ENCODE data around the gene DSCAML1.

Gene DSCAML1

GRCh38 chr11:117574551-117574950 is 222.5 kb downstream of the DSCAML1 start:
- no peaks in the 10 kb centered on the region for H3K4me1 Mint-ChIP-seq
- no peak overlapping the region for H3K27ac Mint-ChIP-seq
- no peak overlapping the region for H3K4me3 Mint-ChIP-seq
- H3K36me3 Mint-ChIP-seq = no peaks in the 10 kb centered on the region
- H3K27me3 Mint-ChIP-seq = no peaks in the 10 kb centered on the region
- H3K9me3 Mint-ChIP-seq = no peaks in the 10 kb centered on the region

DNA sequence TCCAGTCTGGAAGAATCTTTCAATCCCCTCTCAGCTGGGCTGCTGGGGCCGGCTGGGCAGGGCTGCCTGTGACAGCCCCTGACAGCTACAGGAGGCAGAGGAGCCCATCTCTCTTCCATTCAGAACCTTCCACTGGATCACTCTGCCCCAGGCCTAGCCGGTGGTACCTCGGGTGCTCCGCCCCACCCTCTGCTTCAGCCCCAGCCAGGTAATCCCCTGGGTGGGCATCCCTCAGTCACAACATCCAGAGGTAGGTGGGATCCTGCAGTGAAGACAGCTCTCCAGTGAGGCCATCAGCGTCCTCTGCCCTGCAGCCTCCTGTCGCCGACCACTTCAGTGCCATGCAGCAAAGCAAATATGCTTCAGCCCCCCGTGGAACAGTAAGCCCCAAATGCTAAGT is 223.7 kb downstream of the DSCAML1 start:
- no peaks in the 10 kb centered on the region for H3K9me3 Mint-ChIP-seq
- H3K4me1 Mint-ChIP-seq = no peaks in the 10 kb centered on the region
- no peaks in the 10 kb centered on the region for H3K36me3 Mint-ChIP-seq
- H3K27ac Mint-ChIP-seq = no peak overlapping the region
- H3K4me3 Mint-ChIP-seq = no peak overlapping the region
- no peaks in the 10 kb centered on the region for H3K27me3 Mint-ChIP-seq

DNA sequence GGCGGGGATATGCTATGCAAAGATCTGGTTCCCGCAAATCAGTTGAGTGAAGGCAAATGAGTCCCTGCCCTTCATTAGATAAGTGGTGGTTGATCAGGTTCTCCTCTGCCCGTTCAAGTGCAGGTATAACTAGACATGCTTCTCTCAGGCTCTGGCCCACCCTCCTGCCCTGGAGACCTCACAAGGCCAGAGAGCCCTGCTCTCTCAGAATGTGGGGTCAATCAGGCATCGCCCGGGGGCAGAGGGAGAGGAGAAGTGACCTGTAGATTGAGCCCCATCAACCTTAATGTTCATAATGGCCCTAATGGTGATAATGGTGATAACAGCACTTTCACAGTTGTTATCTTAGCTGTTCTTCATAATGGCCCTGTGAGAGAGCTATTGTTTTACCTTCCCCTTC is 224.3 kb downstream of the DSCAML1 start:
- Mint-ChIP-seq H3K27ac (no peak overlapping the region), H3K27me3 (no peaks in the 10 kb centered on the region), H3K9me3 (no peaks in the 10 kb centered on the region), H3K4me3 (no peak overlapping the region), H3K4me1 (no peaks in the 10 kb centered on the region), H3K36me3 (no peaks in the 10 kb centered on the region)

GRCh38 chr11:117572129-117572528 is 224.9 kb downstream of the DSCAML1 start:
- Mint-ChIP-seq H3K27me3 (peaks cover 1% of the 10 kb centered on the region), H3K27ac (no peak overlapping the region), H3K4me1 (no peaks in the 10 kb centered on the region)

GRCh38 chr11:117570701-117571100 is 226.3 kb downstream of the DSCAML1 start:
- Mint-ChIP-seq H3K9me3 (no peaks in the 10 kb centered on the region), H3K27ac (no peak overlapping the region), H3K36me3 (no peaks in the 10 kb centered on the region), H3K4me3 (no peak overlapping the region), H3K4me1 (no peaks in the 10 kb centered on the region), H3K27me3 (peaks cover 1% of the 10 kb centered on the region)

More at GRCh38 chr11:117572129-117572528, 224.9 kb downstream of the DSCAML1 start:
- H3K36me3 Mint-ChIP-seq = no peaks in the 10 kb centered on the region
- H3K4me3 Mint-ChIP-seq = no peak overlapping the region
- no peaks in the 10 kb centered on the region for H3K9me3 Mint-ChIP-seq

DNA sequence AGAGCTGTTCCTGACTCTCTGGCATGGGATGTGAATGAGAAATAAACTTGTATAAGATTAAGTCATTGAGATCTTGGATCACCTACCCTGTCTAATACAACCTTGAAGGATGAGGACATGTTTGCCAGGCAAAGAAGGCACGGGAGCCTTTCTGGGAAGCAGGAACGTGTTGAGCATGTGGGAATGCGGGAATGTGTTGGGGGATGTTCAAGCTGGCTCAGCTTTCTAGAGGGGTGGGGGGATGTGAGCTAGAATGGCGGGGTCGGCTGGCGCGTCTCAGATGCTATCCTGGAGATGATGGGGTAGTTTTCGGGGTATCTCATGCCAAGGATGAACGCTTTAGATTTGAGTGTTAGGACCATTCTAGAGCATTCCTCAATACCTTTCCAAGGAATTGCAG is 227.1 kb downstream of the DSCAML1 start:
- Mint-ChIP-seq H3K4me3 (no peak overlapping the region), H3K27me3 (peaks cover 6% of the 10 kb centered on the region), H3K27ac (no peak overlapping the region), H3K4me1 (no peaks in the 10 kb centered on the region), H3K36me3 (no peaks in the 10 kb centered on the region), H3K9me3 (no peaks in the 10 kb centered on the region)

DNA sequence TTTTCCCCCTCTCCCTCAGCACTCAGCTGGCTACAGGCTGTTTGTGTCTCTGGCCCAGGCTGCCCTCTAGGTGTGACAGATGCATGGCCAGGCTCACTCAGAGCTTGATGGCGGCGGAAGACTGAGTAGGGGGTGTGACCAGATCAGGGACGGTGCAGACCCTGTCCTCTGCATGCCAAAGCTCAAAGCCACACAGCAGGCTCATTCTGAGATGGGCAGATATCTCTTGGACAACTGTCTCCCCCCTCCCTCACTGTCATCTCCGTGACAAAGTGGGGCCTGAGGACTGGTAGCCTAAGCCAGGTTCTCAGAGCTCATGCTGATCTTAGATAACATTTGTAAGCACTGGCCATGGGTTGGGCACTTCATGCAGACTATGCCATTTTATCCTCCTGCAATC is 231.3 kb downstream of the DSCAML1 start:
- Mint-ChIP-seq H3K4me3 (no peak overlapping the region), H3K4me1 (no peaks in the 10 kb centered on the region), H3K27ac (no peak overlapping the region), H3K9me3 (no peaks in the 10 kb centered on the region), H3K27me3 (peaks cover 6% of the 10 kb centered on the region), H3K36me3 (no peaks in the 10 kb centered on the region)

DNA sequence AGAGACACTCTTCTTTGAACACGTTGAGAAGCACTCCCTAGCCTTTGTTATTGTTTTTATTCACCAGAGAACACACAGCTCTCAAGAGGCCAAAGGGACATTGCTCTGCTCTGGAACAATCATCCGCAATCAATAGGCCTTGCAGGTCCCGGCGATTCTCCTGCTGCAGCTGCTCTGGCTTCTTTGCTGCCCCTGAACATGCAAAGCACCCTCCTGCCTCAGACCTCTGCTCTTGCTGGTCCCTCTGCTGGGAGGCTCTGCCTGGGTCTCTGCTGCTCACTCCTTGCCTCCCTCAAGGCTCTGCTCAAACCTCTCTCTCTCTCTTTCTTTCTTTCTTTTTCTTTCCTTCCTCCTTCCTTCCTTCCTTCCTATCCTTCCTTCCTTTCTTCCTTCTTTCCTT is 232.7 kb downstream of the DSCAML1 start:
- Mint-ChIP-seq H3K9me3 (no peaks in the 10 kb centered on the region), H3K27me3 (peaks cover 6% of the 10 kb centered on the region), H3K36me3 (no peaks in the 10 kb centered on the region), H3K27ac (no peak overlapping the region), H3K4me1 (no peaks in the 10 kb centered on the region), H3K4me3 (no peak overlapping the region)

DNA sequence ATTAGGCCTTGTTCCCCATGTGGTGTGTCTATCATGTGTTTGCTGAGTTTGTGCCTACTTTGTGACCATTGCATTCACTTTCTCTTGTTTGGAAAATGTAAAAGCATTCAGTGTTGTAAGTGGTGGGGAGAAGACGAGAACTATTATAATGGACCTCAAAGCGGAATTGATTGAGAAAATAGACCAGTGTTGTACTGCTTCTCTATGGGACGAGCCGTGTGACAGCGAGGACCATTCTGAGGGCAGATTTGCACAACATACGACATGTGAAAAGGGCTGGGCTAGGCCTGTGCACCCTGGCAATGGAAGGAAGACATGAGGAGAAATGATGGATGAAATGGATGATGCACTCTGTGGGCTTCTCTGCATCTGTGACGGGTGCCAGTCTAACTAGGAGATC is 233.5 kb downstream of the DSCAML1 start:
- Mint-ChIP-seq H3K4me3 (no peak overlapping the region), H3K36me3 (no peaks in the 10 kb centered on the region), H3K27me3 (peaks cover 6% of the 10 kb centered on the region), H3K9me3 (no peaks in the 10 kb centered on the region), H3K27ac (no peak overlapping the region), H3K4me1 (no peaks in the 10 kb centered on the region)

DNA sequence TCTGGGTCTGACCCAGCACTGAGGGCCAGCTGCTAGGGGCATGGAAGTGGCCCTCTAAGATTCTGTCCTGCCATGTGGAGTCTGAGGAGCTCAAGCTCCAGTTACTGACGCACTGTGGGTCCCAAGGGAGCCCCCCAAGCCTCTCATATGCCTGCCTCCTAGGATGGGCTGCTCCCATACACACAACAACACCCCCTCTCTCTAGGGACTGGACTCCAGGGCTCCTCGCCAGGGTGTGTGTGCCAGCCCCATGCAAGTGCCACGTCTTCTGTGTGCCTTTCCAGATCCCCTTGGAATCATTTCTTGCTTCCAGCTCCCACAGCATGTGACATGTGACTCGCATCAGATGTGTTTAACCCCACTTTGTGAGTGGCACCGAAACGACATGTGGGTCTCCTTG is 234.9 kb downstream of the DSCAML1 start:
- no peak overlapping the region for H3K27ac Mint-ChIP-seq
- peaks cover 5% of the 10 kb centered on the region for H3K27me3 Mint-ChIP-seq
- H3K9me3 Mint-ChIP-seq = no peaks in the 10 kb centered on the region
- H3K4me1 Mint-ChIP-seq = no peaks in the 10 kb centered on the region
- H3K4me3 Mint-ChIP-seq = no peak overlapping the region
- no peaks in the 10 kb centered on the region for H3K36me3 Mint-ChIP-seq

- peaks cover 5% of the 10 kb centered on the region for H3K27me3 Mint-ChIP-seq
- no peak overlapping the region for H3K4me3 Mint-ChIP-seq
- H3K4me1 Mint-ChIP-seq = no peaks in the 10 kb centered on the region
- H3K27ac Mint-ChIP-seq = no peak overlapping the region
- H3K36me3 Mint-ChIP-seq = no peaks in the 10 kb centered on the region
- H3K9me3 Mint-ChIP-seq = no peaks in the 10 kb centered on the region
Measured at GRCh38 chr11:117560780-117561530, 236.1 kb downstream of the DSCAML1 start.

GRCh38 chr11:117559698-117560097 is 237.3 kb downstream of the DSCAML1 start:
- H3K36me3 Mint-ChIP-seq = no peaks in the 10 kb centered on the region
- H3K27me3 Mint-ChIP-seq = no peaks in the 10 kb centered on the region
- no peaks in the 10 kb centered on the region for H3K9me3 Mint-ChIP-seq
- no peak overlapping the region for H3K27ac Mint-ChIP-seq
- H3K4me1 Mint-ChIP-seq = no peaks in the 10 kb centered on the region
- H3K4me3 Mint-ChIP-seq = no peak overlapping the region

- Mint-ChIP-seq H3K4me3 (no peak overlapping the region), H3K4me1 (no peaks in the 10 kb centered on the region), H3K27me3 (no peaks in the 10 kb centered on the region), H3K36me3 (no peaks in the 10 kb centered on the region), H3K27ac (no peak overlapping the region), H3K9me3 (no peaks in the 10 kb centered on the region)
Measured at GRCh38 chr11:117557361-117557760, 239.7 kb downstream of the DSCAML1 start.

DNA sequence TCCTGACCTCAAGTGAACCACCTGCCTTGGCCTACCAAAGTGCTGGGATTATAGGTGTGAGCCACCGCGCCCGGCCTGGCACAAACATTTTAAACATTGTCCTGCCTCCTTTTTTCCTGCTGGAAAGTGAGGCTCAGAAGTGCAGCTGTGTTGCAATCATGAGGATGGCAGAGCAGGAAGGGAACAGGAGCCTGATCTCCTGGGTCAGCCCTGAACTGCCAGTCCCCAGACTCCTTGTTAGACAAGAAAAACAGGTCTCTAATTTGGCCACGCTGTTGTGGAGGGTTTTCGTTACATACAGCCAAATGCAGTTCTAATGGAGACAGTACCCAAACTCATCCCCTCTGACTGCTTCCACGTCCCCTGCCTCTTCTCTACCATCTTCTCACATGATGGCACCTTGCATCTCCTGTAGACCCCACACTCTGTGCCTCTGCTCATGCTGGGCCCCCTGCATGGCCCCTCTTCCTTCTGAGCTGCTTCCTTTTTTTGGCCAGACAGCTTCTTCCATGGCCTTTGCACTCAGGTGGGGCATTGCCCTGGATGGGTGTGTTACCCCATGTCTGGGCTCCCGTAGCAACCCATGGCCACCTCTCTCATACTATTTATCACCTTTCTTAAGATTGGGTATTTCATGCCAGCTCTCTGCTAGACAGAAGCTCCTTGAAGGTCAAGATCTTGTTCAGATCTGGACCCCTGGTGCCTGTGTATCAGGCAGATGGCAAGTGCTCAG is 242.2 kb downstream of the DSCAML1 start:
- no peaks in the 10 kb centered on the region for H3K4me1 Mint-ChIP-seq
- no peaks in the 10 kb centered on the region for H3K9me3 Mint-ChIP-seq
- no peak overlapping the region for H3K4me3 Mint-ChIP-seq
- no peaks in the 10 kb centered on the region for H3K36me3 Mint-ChIP-seq
- H3K27me3 Mint-ChIP-seq = no peaks in the 10 kb centered on the region
- H3K27ac Mint-ChIP-seq = no peak overlapping the region

GRCh38 chr11:117552626-117553025 is 244.4 kb downstream of the DSCAML1 start:
- Mint-ChIP-seq H3K4me1 (no peaks in the 10 kb centered on the region), H3K27me3 (no peaks in the 10 kb centered on the region), H3K27ac (no peak overlapping the region), H3K9me3 (no peaks in the 10 kb centered on the region), H3K36me3 (no peaks in the 10 kb centered on the region), H3K4me3 (no peak overlapping the region)

DNA sequence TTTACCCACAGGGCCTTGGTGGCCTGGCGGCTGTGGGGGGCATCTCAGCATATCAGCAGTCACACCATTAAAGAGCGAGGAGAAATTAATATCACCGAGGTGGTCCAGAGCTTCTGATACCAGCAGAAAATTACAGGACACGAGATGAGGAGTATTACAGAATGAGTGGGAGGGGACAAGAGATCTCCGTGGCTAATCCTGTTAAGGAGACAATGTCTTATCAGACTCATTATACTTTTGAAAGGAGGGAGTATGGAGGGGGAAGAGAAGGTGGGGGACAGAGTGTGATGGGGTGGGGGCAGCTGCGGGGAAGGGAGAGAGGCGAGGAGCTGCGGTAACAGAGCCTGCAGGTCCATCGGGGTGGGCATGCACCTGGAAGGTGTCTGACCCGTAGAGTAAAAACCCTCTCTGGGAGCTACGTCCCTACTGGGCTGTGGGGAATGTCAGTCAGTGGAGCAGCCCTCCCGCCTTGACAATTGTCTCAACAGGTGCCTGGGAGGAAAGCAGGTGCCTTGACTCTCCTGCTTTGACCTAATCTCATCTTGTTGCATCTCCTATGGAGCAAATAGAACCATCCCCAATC is 245.2 kb downstream of the DSCAML1 start:
- Mint-ChIP-seq H3K4me3 (no peak overlapping the region), H3K36me3 (no peaks in the 10 kb centered on the region), H3K4me1 (no peaks in the 10 kb centered on the region), H3K27me3 (no peaks in the 10 kb centered on the region), H3K27ac (no peak overlapping the region), H3K9me3 (no peaks in the 10 kb centered on the region)

All from activated naive CD4-positive, alpha-beta T cell treated with anti-CD3 and anti-CD28 coated beads, Interleukin-2, amount 50 U/mL, for 24 hours (primary cell).